BJ (cell line): ENCODE data around the gene ETHE1. TPM values are rescaled to one million over a fixed set of nuclear protein-coding genes. Genes with fewer than 3 reads are reported as not detected.

ENCODE experiments used
- CTCF ChIA-PET: fragments of 350-600 bp; formaldehyde crosslinking; extraction: SDS; loops from one replicate; lab custom pipeline; 2021; ENCODE audit warnings: antibody characterized with exemption, inconsistent platforms; lab: Yijun Ruan, JAX
- POLR2A ChIA-PET: fragments of 300-600 bp; sonication (Branson Sonifier 250); formaldehyde crosslinking; extraction: SDS; loops from one replicate; lab custom pipeline; 2021; ENCODE audit warnings: antibody characterized with exemption; lab: Charles Lee
- DNase-seq: peaks from one replicate; pipeline ENCODE4 v3.0.0-alpha.2; 2011; ENCODE audit warnings: low read depth
- H3K27me3 ChIP-seq: 2 replicates; pipeline ENCODE4 v1.6.0; 2011; ENCODE audit warnings: low read length; ENCODE audit not compliant: control insufficient read depth, insufficient read depth
- H3K36me3 ChIP-seq: 2 replicates; pipeline ENCODE4 v1.5.1; 2011; ENCODE audit warnings: low read length; ENCODE audit not compliant: control insufficient read depth, insufficient read depth
- H3K4me3 ChIP-seq: 2 replicates; pipeline ENCODE4 v1.5.1; 2011; ENCODE audit warnings: low read depth, mild to moderate bottlenecking, control low read depth, low read length
- polyA plus RNA-seq: library from polyadenylated mRNA; depleted of rRNA; stranded (reverse); fragments of >200 nt; gene quantifications from 2 replicates; pipeline ENCODE4 v1.2.3, GENCODE V29; 2011; rRNA removed
- TF ChIP-seq, protein P1 (sequence below): IDR thresholded peaks from 2 replicates; pipeline ENCODE4 v1.5.1; 2011; ENCODE audit warnings: low read depth, mild to moderate bottlenecking, control low read depth, inconsistent platforms, low read length, moderate library complexity; ENCODE audit not compliant: insufficient read depth

Gene ETHE1
- polyA plus RNA-seq, 1 experiment: 261 TPM

DNA sequence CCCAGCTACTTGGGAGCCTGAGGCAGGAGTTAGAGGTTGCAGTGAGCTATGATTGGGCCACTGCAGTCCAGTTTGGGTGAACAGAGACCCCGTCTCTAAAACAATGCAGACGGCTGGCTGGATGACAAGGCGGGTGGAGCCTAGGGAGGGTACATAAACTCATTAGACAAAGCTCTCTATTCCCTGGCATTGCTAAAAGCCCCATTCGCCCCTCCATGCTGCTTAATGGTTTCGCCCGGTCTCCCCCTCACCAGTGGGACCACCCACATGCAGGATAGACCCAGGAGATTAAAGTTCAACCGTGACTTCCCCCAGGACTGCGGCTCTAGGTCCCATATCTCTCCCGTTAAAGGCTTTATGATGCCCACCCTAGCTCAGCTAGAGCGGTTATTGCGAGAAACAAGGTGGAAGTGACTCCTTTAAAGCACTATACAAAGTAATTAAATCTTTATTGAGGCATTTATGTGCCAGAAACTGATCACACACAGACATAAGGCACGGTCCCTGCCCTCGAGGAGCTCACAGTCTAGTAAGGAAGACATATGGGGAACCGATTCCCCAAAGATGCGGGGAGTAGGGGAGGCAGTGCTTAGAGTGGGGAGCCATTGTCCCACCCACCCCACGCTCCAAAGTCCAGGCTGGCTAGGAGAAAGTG is 66.5 kb downstream of the ETHE1 start:
- Histone ChIP-seq H3K36me3 (no peaks in the 10 kb centered on the region), H3K27me3 (peaks cover 1% of the 10 kb centered on the region; the same call in 1 of the 2 replicates), H3K4me3 (no peak overlapping the region)
- no peak for DNase-seq
- CTCF ChIA-PET: interaction anchor here (0.9 to 2.5 kb wide), 4 partner anchors 14 to 60 kb away, joined by 3 to 14 read pairs (median 5); no protein-coding TSS in a partner anchor
- POLR2A ChIA-PET: no interaction called here
- TF ChIP-seq, protein P1, sequence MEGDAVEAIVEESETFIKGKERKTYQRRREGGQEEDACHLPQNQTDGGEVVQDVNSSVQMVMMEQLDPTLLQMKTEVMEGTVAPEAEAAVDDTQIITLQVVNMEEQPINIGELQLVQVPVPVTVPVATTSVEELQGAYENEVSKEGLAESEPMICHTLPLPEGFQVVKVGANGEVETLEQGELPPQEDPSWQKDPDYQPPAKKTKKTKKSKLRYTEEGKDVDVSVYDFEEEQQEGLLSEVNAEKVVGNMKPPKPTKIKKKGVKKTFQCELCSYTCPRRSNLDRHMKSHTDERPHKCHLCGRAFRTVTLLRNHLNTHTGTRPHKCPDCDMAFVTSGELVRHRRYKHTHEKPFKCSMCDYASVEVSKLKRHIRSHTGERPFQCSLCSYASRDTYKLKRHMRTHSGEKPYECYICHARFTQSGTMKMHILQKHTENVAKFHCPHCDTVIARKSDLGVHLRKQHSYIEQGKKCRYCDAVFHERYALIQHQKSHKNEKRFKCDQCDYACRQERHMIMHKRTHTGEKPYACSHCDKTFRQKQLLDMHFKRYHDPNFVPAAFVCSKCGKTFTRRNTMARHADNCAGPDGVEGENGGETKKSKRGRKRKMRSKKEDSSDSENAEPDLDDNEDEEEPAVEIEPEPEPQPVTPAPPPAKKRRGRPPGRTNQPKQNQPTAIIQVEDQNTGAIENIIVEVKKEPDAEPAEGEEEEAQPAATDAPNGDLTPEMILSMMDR: no peak

DNA sequence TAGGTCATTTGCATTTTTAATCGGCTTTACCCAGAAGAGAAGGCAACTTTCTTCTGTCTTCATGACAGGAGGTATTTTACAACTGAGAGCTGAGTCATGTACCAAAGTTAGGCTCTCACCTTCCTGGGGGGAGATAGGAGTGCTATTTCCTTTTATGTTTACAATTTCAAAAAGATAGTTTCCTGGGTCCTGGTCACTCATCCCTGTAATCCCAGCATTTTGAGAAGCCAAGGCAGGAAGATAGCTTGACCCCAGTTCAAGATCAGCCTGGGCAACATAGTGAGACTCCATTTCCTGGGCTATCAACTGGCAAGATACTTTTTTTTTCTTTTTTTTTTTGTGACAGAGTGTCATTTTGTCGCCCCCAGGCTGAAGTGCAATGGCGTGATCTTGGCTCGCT is 69.2 kb downstream of the ETHE1 start:
- H3K36me3 ChIP-seq: no peaks in the 10 kb centered on the region
- ChIA-PET CTCF (interaction anchor here (0.7 to 1.3 kb wide), 4 partner anchors 11 to 67 kb away, joined by 3 to 6 read pairs (median 3); no protein-coding TSS in a partner anchor), POLR2A (interaction anchor here (0.7 kb wide), 1 partner anchor 8 kb away, joined by 3 read pairs; no protein-coding TSS in a partner anchor)
- TF ChIP-seq, protein P1: no peak
- H3K27me3 ChIP-seq: 0 out of 2 replicates have a peak, but pooled peaks cover 1% of the 10 kb centered on the region
- H3K4me3 ChIP-seq: no peak overlapping the region
- no peak for DNase-seq

Other genes starting within 250 kb of the ETHE1 start
- gene CD177, start 173.5 kb downstream of the ETHE1 start, polyA plus RNA-seq: 1.1 and 1.7 TPM in 2 replicates
- not detected in 2 replicates for gene TEX101, start 112.3 kb downstream of the ETHE1 start, polyA plus RNA-seq
- gene LYPD3, start 61.6 kb downstream of the ETHE1 start, polyA plus RNA-seq: 0.32 and 0.70 TPM in 2 replicates
- gene PHLDB3, start 22.5 kb downstream of the ETHE1 start, polyA plus RNA-seq: 4.0 and 5.3 TPM in 2 replicates
- gene ZNF575, start 6.0 kb upstream of the ETHE1 start, polyA plus RNA-seq: 0.09 and 0.33 TPM in 2 replicates
- 22.8 and 30.8 TPM in 2 replicates for gene XRCC1, start 48.3 kb upstream of the ETHE1 start, polyA plus RNA-seq
- gene PINLYP, start 48.6 kb upstream of the ETHE1 start, polyA plus RNA-seq: 2.0 and 2.2 TPM in 2 replicates
- gene IRGQ, start 68.9 kb upstream of the ETHE1 start, polyA plus RNA-seq: 5.4 and 7.0 TPM in 2 replicates
- gene ZNF576, start 69.4 kb upstream of the ETHE1 start, polyA plus RNA-seq: 9.0 and 14.8 TPM in 2 replicates
- gene SRRM5, start 84.9 kb upstream of the ETHE1 start, polyA plus RNA-seq: 0.04 and 0.06 TPM in 2 replicates
- 24.4 and 34.0 TPM in 2 replicates for gene ZNF428, start 92.4 kb upstream of the ETHE1 start, polyA plus RNA-seq
- 1.4 and 1.7 TPM in 2 replicates for gene CADM4, start 112.6 kb upstream of the ETHE1 start, polyA plus RNA-seq
- 98.5 and 137 TPM in 2 replicates for gene PLAUR, start 143.0 kb upstream of the ETHE1 start, polyA plus RNA-seq
- gene IRGC, start 188.9 kb upstream of the ETHE1 start, polyA plus RNA-seq: not detected in 2 replicates
- gene SMG9, start 227.8 kb upstream of the ETHE1 start, polyA plus RNA-seq: 10.1 and 14.8 TPM in 2 replicates